ENCODE data around the gene PSMB7.

DNA sequence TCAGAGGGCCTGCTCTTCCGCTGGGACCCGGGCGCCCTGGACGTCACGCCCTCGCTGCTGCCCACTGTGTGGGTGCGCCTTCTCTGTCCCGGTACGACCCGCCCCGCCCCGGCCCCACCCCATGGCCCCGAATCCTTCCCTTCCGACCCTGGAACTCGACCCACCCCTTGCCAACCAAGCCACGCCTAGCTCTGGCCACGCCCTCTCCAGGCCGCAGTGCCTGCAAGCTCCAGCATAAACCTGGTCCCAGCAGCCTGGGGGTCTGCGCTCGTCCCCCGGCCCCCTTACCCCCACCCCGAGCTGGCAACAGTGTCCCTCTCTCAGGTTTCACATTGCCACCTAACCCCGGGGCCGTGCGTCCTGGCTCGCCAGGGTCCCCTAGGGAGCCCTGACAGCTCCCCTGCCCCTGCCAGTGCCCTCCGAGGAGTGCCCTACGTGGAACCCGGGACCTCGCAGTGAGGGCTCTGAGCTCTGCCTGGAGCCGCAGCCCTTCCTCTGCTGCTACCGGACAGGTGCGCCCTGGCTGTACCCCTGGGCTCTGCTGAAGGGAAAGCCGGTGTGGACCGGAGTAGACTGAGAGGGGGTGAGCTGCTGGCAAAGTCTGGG, 38.4 kb upstream of the PSMB7 start:
- TF ChIP-seq, protein P1, sequence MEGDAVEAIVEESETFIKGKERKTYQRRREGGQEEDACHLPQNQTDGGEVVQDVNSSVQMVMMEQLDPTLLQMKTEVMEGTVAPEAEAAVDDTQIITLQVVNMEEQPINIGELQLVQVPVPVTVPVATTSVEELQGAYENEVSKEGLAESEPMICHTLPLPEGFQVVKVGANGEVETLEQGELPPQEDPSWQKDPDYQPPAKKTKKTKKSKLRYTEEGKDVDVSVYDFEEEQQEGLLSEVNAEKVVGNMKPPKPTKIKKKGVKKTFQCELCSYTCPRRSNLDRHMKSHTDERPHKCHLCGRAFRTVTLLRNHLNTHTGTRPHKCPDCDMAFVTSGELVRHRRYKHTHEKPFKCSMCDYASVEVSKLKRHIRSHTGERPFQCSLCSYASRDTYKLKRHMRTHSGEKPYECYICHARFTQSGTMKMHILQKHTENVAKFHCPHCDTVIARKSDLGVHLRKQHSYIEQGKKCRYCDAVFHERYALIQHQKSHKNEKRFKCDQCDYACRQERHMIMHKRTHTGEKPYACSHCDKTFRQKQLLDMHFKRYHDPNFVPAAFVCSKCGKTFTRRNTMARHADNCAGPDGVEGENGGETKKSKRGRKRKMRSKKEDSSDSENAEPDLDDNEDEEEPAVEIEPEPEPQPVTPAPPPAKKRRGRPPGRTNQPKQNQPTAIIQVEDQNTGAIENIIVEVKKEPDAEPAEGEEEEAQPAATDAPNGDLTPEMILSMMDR (conservative IDR thresholded peaks at IDR 0.05; ENCODE audit: low read length): no peak
- TF ChIP-seq EZH2phosphoT487 (IDR thresholded peaks at IDR 0.05; ENCODE audit: borderline replicate concordance): no peak
